Measurements from ENCODE around the gene THOC2.
"Not testable (repeated sequence)": the region's sequence is repeated elsewhere in the genome, so short reads cannot be mapped to it uniquely, and the experiment has no call there.

Gene THOC2

GRCh38 chrX:123736333-123736921 is 3.6 kb upstream of the THOC2 start:
- Histone ChIP-seq H3K27ac (ENCODE audit: low read depth, low read length, severe bottlenecking) (peak overlapping the region; percentile 85), H3K36me3 (ENCODE audit: control insufficient read depth, insufficient read depth, low read length) (no peaks in the 10 kb centered on the region), H3K4me3 (ENCODE audit: extremely low read depth, insufficient read depth, low read length, poor library complexity, severe bottlenecking) (no peak overlapping the region), H3K9me3 (ENCODE audit: control insufficient read depth, low read length) (no peaks in the 10 kb centered on the region), H3K4me1 (ENCODE audit: control insufficient read depth, insufficient read depth, low read length, poor library complexity, severe bottlenecking) (peaks cover 3% of the 10 kb centered on the region)
- WGBS, 2 experiments (ENCODE audit: insufficient coverage in 2 of 2), result 78 to 100% methylated on average over 1 of the region's 2 CpGs

- H3K27ac ChIP-seq (ENCODE audit: low read depth, low read length, severe bottlenecking); H3K36me3 ChIP-seq (ENCODE audit: control insufficient read depth, insufficient read depth, low read length); H3K9me3 ChIP-seq (ENCODE audit: control insufficient read depth, low read length); H3K4me1 ChIP-seq (ENCODE audit: control insufficient read depth, insufficient read depth, low read length, poor library complexity, severe bottlenecking); H3K4me3 ChIP-seq (ENCODE audit: extremely low read depth, insufficient read depth, low read length, poor library complexity, severe bottlenecking): not testable (repeated sequence)
- WGBS, 2 experiments (ENCODE audit: insufficient coverage in 2 of 2), result no CpG with 5 or more reads among the region's 1 CpG
Observed at GRCh38 chrX:123735137-123735536, 2.3 kb upstream of the THOC2 start.

- 95% methylated on average over 4 of the region's 43 CpGs for WGBS, 2 experiments (ENCODE audit: insufficient coverage in 2 of 2)
- H3K27ac ChIP-seq (ENCODE audit: low read depth, low read length, severe bottlenecking); H3K36me3 ChIP-seq (ENCODE audit: control insufficient read depth, insufficient read depth, low read length); H3K9me3 ChIP-seq (ENCODE audit: control insufficient read depth, low read length); H3K4me3 ChIP-seq (ENCODE audit: extremely low read depth, insufficient read depth, low read length, poor library complexity, severe bottlenecking); H3K4me1 ChIP-seq (ENCODE audit: control insufficient read depth, insufficient read depth, low read length, poor library complexity, severe bottlenecking): not testable (repeated sequence)
Observed at GRCh38 chrX:123734079-123734478, 1.2 kb upstream of the THOC2 start.

GRCh38 chrX:123731987-123732669 is 724 bp downstream of the THOC2 start:
- whole genome bisulfite sequencing, 2 experiments (ENCODE audit: insufficient coverage in 2 of 2), result 0% methylated on average over 12 to 21 of the region's 41 CpGs
- Histone ChIP-seq H3K36me3 (ENCODE audit: control insufficient read depth, insufficient read depth, low read length) (peaks cover 5% of the 10 kb centered on the region), H3K4me1 (ENCODE audit: control insufficient read depth, insufficient read depth, low read length, poor library complexity, severe bottlenecking) (peaks cover 7% of the 10 kb centered on the region), H3K9me3 (ENCODE audit: control insufficient read depth, low read length) (no peaks in the 10 kb centered on the region), H3K27ac (ENCODE audit: low read depth, low read length, severe bottlenecking) (peak overlapping the region; percentile 64), H3K4me3 (ENCODE audit: extremely low read depth, insufficient read depth, low read length, poor library complexity, severe bottlenecking) (peak overlapping the region; percentile 68)

GRCh38 chrX:123731258-123731986 is 1.4 kb downstream of the THOC2 start:
- Histone ChIP-seq H3K9me3 (ENCODE audit: control insufficient read depth, low read length) (no peaks in the 10 kb centered on the region), H3K4me3 (ENCODE audit: extremely low read depth, insufficient read depth, low read length, poor library complexity, severe bottlenecking) (peak overlapping the region; percentile 68), H3K27ac (ENCODE audit: low read depth, low read length, severe bottlenecking) (no peak overlapping the region), H3K36me3 (ENCODE audit: control insufficient read depth, insufficient read depth, low read length) (peaks cover 5% of the 10 kb centered on the region), H3K4me1 (ENCODE audit: control insufficient read depth, insufficient read depth, low read length, poor library complexity, severe bottlenecking) (peaks cover 5% of the 10 kb centered on the region)
- 0 to 3% methylated on average over 5 to 12 of the region's 16 CpGs for WGBS, 2 experiments (ENCODE audit: insufficient coverage in 2 of 2)

- peaks cover 5% of the 10 kb centered on the region for H3K4me1 ChIP-seq (ENCODE audit: control insufficient read depth, insufficient read depth, low read length, poor library complexity, severe bottlenecking)
- 80% methylated on average over 1 of the region's 3 CpGs; no CpG with 5 or more reads in 1 of the 2 experiments for WGBS, 2 experiments (ENCODE audit: insufficient coverage in 2 of 2)
Observed at GRCh38 chrX:123728554-123728953, 4.3 kb downstream of the THOC2 start.

GRCh38 chrX:123728016-123728415 is 4.8 kb downstream of the THOC2 start:
- H3K4me3 ChIP-seq (ENCODE audit: extremely low read depth, insufficient read depth, low read length, poor library complexity, severe bottlenecking), result no peak overlapping the region
- no peaks in the 10 kb centered on the region for H3K9me3 ChIP-seq (ENCODE audit: control insufficient read depth, low read length)
- H3K36me3 ChIP-seq (ENCODE audit: control insufficient read depth, insufficient read depth, low read length), result peaks cover 11% of the 10 kb centered on the region
- no CpG with 5 or more reads among the region's 3 CpGs for WGBS, 2 experiments (ENCODE audit: insufficient coverage in 2 of 2)
- H3K4me1 ChIP-seq (ENCODE audit: control insufficient read depth, insufficient read depth, low read length, poor library complexity, severe bottlenecking), result peaks cover 5% of the 10 kb centered on the region
- no peak overlapping the region for H3K27ac ChIP-seq (ENCODE audit: low read depth, low read length, severe bottlenecking)

More at GRCh38 chrX:123728554-123728953, 4.3 kb downstream of the THOC2 start:
- Histone ChIP-seq H3K4me3 (ENCODE audit: extremely low read depth, insufficient read depth, low read length, poor library complexity, severe bottlenecking) (no peak overlapping the region), H3K36me3 (ENCODE audit: control insufficient read depth, insufficient read depth, low read length) (peaks cover 11% of the 10 kb centered on the region), H3K9me3 (ENCODE audit: control insufficient read depth, low read length) (no peaks in the 10 kb centered on the region), H3K27ac (ENCODE audit: low read depth, low read length, severe bottlenecking) (no peak overlapping the region)

GRCh38 chrX:123722193-123722592 is 10.7 kb downstream of the THOC2 start:
- H3K4me3 ChIP-seq (ENCODE audit: extremely low read depth, insufficient read depth, low read length, poor library complexity, severe bottlenecking); H3K36me3 ChIP-seq (ENCODE audit: control insufficient read depth, insufficient read depth, low read length); H3K9me3 ChIP-seq (ENCODE audit: control insufficient read depth, low read length); H3K27ac ChIP-seq (ENCODE audit: low read depth, low read length, severe bottlenecking); H3K4me1 ChIP-seq (ENCODE audit: control insufficient read depth, insufficient read depth, low read length, poor library complexity, severe bottlenecking): not testable (repeated sequence)
- WGBS, 2 experiments (ENCODE audit: insufficient coverage in 2 of 2), result no CpG with 5 or more reads among the region's 1 CpG

GRCh38 chrX:123720486-123720885 is 12.4 kb downstream of the THOC2 start:
- peaks cover 9% of the 10 kb centered on the region for H3K36me3 ChIP-seq (ENCODE audit: control insufficient read depth, insufficient read depth, low read length)
- H3K4me3 ChIP-seq (ENCODE audit: extremely low read depth, insufficient read depth, low read length, poor library complexity, severe bottlenecking), result no peak overlapping the region
- no peaks in the 10 kb centered on the region for H3K9me3 ChIP-seq (ENCODE audit: control insufficient read depth, low read length)
- no peak overlapping the region for H3K27ac ChIP-seq (ENCODE audit: low read depth, low read length, severe bottlenecking)
- no CpG with 5 or more reads among the region's 2 CpGs for WGBS, 2 experiments (ENCODE audit: insufficient coverage in 2 of 2)
- H3K4me1 ChIP-seq (ENCODE audit: control insufficient read depth, insufficient read depth, low read length, poor library complexity, severe bottlenecking), result no peaks in the 10 kb centered on the region

- Histone ChIP-seq H3K9me3 (ENCODE audit: control insufficient read depth, low read length) (no peaks in the 10 kb centered on the region), H3K4me3 (ENCODE audit: extremely low read depth, insufficient read depth, low read length, poor library complexity, severe bottlenecking) (no peak overlapping the region), H3K36me3 (ENCODE audit: control insufficient read depth, insufficient read depth, low read length) (peaks cover 8% of the 10 kb centered on the region), H3K4me1 (ENCODE audit: control insufficient read depth, insufficient read depth, low read length, poor library complexity, severe bottlenecking) (no peaks in the 10 kb centered on the region), H3K27ac (ENCODE audit: low read depth, low read length, severe bottlenecking) (no peak overlapping the region)
Observed at GRCh38 chrX:123713841-123714240, 19.0 kb downstream of the THOC2 start.

GRCh38 chrX:123713434-123713833 is 19.4 kb downstream of the THOC2 start:
- peaks cover 8% of the 10 kb centered on the region for H3K36me3 ChIP-seq (ENCODE audit: control insufficient read depth, insufficient read depth, low read length)
- no peaks in the 10 kb centered on the region for H3K4me1 ChIP-seq (ENCODE audit: control insufficient read depth, insufficient read depth, low read length, poor library complexity, severe bottlenecking)
- H3K9me3 ChIP-seq (ENCODE audit: control insufficient read depth, low read length), result no peaks in the 10 kb centered on the region
- no peak overlapping the region for H3K27ac ChIP-seq (ENCODE audit: low read depth, low read length, severe bottlenecking)
- WGBS, 2 experiments (ENCODE audit: insufficient coverage in 2 of 2), result 80 to 83% methylated on average over 1 to 2 of the region's 4 CpGs
- no peak overlapping the region for H3K4me3 ChIP-seq (ENCODE audit: extremely low read depth, insufficient read depth, low read length, poor library complexity, severe bottlenecking)
